Osteoblast (primary cell): ENCODE results near the gene ADI1. TPM values are rescaled to one million over a fixed set of nuclear protein-coding genes. Genes with fewer than 3 reads are reported as not detected.

ENCODE experiments used
- DNase-seq: peaks from one replicate; pipeline ENCODE4 v3.0.0; 2011; ENCODE audit warnings: low spot score, mixed read lengths; ENCODE audit not compliant: insufficient read length; ENCODE audit errors: missing footprints
- H2AFZ ChIP-seq: 2 replicates; pipeline ENCODE4 v1.6.0; 2011; ENCODE audit warnings: mild to moderate bottlenecking, low read length
- H3K27ac ChIP-seq: 2 replicates; pipeline ENCODE4 v1.5.1; 2011; ENCODE audit warnings: mild to moderate bottlenecking, low read depth, low read length, moderate library complexity
- H3K27me3 ChIP-seq: 2 replicates; pipeline ENCODE4 v1.6.0; 2012; ENCODE audit warnings: mild to moderate bottlenecking, control low read depth, inconsistent platforms, low read length, moderate library complexity; ENCODE audit not compliant: insufficient read depth
- H3K36me3 ChIP-seq: 2 replicates; pipeline ENCODE4 v1.5.1; 2011; ENCODE audit warnings: mild to moderate bottlenecking, low read length, control low read depth, moderate library complexity; ENCODE audit not compliant: insufficient read depth
- H3K4me1 ChIP-seq: 2 replicates; pipeline ENCODE4 v1.5.1; 2011; ENCODE audit warnings: mild to moderate bottlenecking, low read length, control low read depth, moderate library complexity; ENCODE audit not compliant: insufficient read depth
- H3K4me2 ChIP-seq: 2 replicates; pipeline ENCODE4 v1.6.0; 2011; ENCODE audit warnings: mild to moderate bottlenecking, low read length; ENCODE audit not compliant: insufficient read depth
- H3K4me3 ChIP-seq: fragments of 200-600 bp; sonication (generic); 3 replicates; pipeline ENCODE4 v1.5.1; 2012; ENCODE audit warnings: mild to moderate bottlenecking, low read length, inconsistent platforms; ENCODE audit not compliant: insufficient read depth
- H3K79me2 ChIP-seq: 2 replicates; pipeline ENCODE4 v1.6.0; 2012; ENCODE audit warnings: mild to moderate bottlenecking, low read length, control low read depth, inconsistent platforms; ENCODE audit not compliant: insufficient read depth
- H3K9me3 ChIP-seq: 2 replicates; pipeline ENCODE4 v1.5.1; 2011; ENCODE audit warnings: low read depth, low read length, control low read depth
- H4K20me1 ChIP-seq: 2 replicates; pipeline ENCODE4 v1.6.0; 2012; ENCODE audit warnings: mild to moderate bottlenecking, low read length, control low read depth; ENCODE audit not compliant: insufficient read depth
- total RNA-seq: library from RNA; depleted of rRNA; stranded (reverse); fragments of >200 nt; gene quantifications from 2 replicates; pipeline ENCODE4 v1.2.3, GENCODE V29; 2012
- TF ChIP-seq, protein P1 (sequence below): IDR thresholded peaks from 2 replicates; pipeline ENCODE4 v1.5.1; 2011; ENCODE audit warnings: mild to moderate bottlenecking, low read depth, low read length, moderate library complexity; ENCODE audit errors: extremely low read depth

Gene ADI1
- total RNA-seq, 1 donor, result 55.4 TPM

DNA sequence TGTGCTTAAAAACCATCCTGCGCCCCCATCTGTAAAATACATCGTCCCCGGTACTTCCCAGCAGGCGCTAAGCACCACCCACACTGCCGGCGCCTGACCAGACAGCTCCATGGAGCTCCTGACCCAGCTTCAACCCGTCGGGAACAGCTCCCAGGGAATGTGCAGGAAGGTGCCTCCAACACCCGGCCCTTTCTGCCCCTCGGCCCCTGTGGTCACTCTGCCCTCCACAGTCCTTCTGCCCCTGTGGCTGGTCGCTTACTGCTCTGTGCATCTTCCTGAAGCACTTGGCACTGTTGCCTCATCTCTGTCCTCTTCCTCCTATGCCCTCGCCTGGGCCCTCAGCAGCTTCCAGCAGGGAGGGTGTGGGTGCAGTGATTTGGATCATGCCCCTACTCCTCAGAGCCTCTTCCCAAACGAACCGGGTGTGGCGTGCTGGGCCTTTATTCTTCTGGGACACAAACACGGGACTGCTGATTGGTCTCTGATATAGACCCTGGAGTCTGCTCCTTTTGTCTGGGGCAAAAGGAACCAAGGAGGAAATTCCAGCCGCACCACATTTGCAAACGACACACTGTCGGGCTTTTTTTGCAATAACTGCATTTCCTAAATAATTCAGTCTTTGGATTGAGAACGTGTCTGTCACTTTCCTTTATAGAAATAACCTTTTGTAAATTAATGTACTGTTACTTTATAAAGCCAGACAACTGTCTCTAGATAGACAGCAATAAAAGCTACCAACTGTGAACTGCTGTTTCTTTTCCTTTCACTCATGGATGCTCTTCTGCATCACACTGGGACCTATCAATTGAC, 65.9 kb downstream of the ADI1 start:
- peaks cover 5% of the 10 kb centered on the region for H4K20me1 ChIP-seq
- H3K4me2 ChIP-seq, result no peak overlapping the region
- DNase-seq, result peak; percentile 45
- no peaks in the 10 kb centered on the region for H3K79me2 ChIP-seq
- no peak overlapping the region for H3K4me3 ChIP-seq
- no peaks in the 10 kb centered on the region for H3K4me1 ChIP-seq
- TF ChIP-seq, protein P1, sequence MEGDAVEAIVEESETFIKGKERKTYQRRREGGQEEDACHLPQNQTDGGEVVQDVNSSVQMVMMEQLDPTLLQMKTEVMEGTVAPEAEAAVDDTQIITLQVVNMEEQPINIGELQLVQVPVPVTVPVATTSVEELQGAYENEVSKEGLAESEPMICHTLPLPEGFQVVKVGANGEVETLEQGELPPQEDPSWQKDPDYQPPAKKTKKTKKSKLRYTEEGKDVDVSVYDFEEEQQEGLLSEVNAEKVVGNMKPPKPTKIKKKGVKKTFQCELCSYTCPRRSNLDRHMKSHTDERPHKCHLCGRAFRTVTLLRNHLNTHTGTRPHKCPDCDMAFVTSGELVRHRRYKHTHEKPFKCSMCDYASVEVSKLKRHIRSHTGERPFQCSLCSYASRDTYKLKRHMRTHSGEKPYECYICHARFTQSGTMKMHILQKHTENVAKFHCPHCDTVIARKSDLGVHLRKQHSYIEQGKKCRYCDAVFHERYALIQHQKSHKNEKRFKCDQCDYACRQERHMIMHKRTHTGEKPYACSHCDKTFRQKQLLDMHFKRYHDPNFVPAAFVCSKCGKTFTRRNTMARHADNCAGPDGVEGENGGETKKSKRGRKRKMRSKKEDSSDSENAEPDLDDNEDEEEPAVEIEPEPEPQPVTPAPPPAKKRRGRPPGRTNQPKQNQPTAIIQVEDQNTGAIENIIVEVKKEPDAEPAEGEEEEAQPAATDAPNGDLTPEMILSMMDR, result no peak
- no peak overlapping the region for H2AFZ ChIP-seq
- H3K27ac ChIP-seq, result no peak overlapping the region
- H3K9me3 ChIP-seq, result no peaks in the 10 kb centered on the region
- peaks cover 43% of the 10 kb centered on the region for H3K36me3 ChIP-seq
- no peaks in the 10 kb centered on the region for H3K27me3 ChIP-seq

DNA sequence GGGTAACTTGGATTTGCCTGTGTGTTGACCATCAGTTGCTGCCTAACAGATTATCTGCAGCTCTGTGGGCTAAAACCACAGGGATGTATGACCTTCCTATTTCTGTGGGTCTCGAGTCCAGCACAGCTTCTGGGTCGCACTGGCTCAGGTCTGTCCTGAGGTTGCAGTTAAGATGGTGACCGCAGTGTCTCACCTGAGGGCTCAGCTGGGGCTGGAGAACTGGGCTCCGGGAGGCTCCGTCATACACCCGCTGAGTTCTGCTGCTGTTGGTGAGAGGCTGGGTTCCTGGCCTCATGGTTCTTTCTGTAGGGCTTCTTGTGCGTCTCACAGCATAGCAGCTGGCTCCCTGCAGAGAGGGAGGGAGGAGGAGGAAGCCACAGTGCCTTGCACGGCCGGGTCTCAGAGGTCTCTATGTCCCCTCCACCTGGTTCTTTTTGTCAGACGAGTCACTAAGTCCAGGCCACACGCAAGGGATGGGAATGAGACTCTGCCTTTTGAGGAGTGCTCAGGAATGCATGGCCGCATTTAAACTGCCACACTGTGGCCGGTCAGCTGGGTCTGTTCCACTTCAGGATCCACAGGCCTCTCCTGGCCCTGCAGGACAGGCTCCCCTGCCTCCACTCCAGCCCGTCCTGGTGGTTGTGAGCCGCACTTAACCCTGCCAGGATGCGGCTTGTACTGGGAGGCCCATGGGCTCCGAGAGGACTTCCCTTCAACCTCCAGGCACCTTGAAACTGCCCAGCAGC, 67.2 kb downstream of the ADI1 start:
- Histone ChIP-seq H3K79me2 (no peaks in the 10 kb centered on the region), H3K9me3 (no peaks in the 10 kb centered on the region), H3K4me1 (no peaks in the 10 kb centered on the region), H3K36me3 (peaks cover 44% of the 10 kb centered on the region), H2AFZ (no peak overlapping the region), H3K27ac (no peak overlapping the region), H3K4me2 (no peak overlapping the region), H4K20me1 (peaks cover 5% of the 10 kb centered on the region), H3K4me3 (no peak overlapping the region), H3K27me3 (no peaks in the 10 kb centered on the region)
- no peak for DNase-seq
- TF ChIP-seq, protein P1, result no peak

DNA sequence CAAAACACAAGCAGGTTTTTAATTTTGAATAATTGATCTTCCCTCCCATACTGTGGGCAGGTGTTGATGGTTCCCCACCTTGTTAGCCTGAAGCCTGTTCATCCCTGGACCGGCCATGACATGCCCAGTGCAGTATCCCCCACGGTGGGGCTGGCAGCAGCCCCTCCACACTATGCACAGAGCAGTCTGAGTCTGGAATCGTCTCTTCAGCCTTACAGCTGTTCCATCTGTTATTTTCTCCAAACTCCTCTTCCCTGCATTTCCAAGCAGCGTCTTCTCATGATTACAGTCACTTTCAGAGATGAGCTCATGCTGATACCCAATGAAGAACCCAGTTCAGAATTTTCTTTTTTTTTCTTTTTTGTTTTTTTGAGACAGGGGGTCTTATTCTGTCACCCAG, 68.2 kb downstream of the ADI1 start:
- TF ChIP-seq, protein P1, result no peak

DNA sequence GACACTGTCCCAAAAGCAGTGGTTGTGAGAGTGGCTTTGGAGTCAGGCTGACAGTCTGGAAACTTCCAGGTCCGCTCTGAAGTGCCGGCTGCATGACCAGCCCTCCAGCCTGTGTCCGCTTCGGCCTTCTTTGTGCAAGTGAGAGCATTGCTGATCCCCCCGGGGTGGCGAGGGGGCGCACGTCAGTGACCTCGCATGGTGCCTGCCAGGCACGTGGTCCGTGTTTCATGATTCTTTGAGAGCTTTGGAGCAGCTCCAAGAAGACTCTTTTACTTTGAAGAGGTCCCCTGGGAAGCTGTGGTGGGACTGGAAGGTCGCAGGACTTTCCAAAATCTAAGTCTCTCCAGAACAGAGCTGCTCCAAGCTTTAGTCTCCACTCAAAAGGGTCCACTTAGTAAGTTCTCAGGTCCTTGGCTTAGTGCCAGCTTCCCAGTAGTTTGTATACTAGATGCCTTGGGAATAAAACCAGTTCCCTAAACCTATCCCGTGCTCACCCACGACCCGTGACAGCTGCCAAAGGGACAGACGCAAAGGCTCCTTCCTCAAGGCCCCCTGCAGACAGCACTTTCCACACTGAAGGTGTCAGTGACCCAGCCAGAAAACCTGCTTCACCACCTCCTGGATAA, 68.8 kb downstream of the ADI1 start:
- Histone ChIP-seq H3K9me3 (no peaks in the 10 kb centered on the region), H3K27me3 (no peaks in the 10 kb centered on the region), H3K27ac (no peak overlapping the region), H4K20me1 (peaks cover 5% of the 10 kb centered on the region), H2AFZ (no peak overlapping the region), H3K4me1 (no peaks in the 10 kb centered on the region), H3K79me2 (no peaks in the 10 kb centered on the region), H3K4me3 (no peak overlapping the region), H3K4me2 (no peak overlapping the region), H3K36me3 (peaks cover 42% of the 10 kb centered on the region)
- TF ChIP-seq, protein P1, result no peak
- peak; percentile 53 for DNase-seq

More for the DNA sequence above, 68.2 kb downstream of the ADI1 start:
- H3K9me3 ChIP-seq, result no peaks in the 10 kb centered on the region
- H3K36me3 ChIP-seq, result peaks cover 42% of the 10 kb centered on the region
- H2AFZ ChIP-seq, result no peak overlapping the region
- no peak overlapping the region for H3K27ac ChIP-seq
- H3K79me2 ChIP-seq, result no peaks in the 10 kb centered on the region
- no peaks in the 10 kb centered on the region for H3K4me1 ChIP-seq
- DNase-seq, result peak; percentile 18
- H3K4me3 ChIP-seq, result no peak overlapping the region
- peaks cover 5% of the 10 kb centered on the region for H4K20me1 ChIP-seq
- H3K27me3 ChIP-seq, result no peaks in the 10 kb centered on the region
- no peak overlapping the region for H3K4me2 ChIP-seq
